ENCODE results near the gene WDTC1. TPM values are rescaled to one million over a fixed set of nuclear protein-coding genes. Genes with fewer than 3 reads are reported as not detected.

Gene WDTC1
- total and polyA plus RNA-seq, 2 experiments from 2014 or later, result 18.9 to 52.5 TPM

- no peaks in the 10 kb centered on the region for H3K27me3 ChIP-seq
- no peak for TF ChIP-seq CTCF (IDR thresholded peaks at IDR 0.05; ENCODE audit: low read depth, low read length)
- H3K36me3 ChIP-seq, result peaks cover 2% of the 10 kb centered on the region
- no peak overlapping the region for H3K27ac ChIP-seq
- no peak for DNase-seq (ENCODE audit: low read depth in 1 of 2, low spot score in 1 of 2)
- peaks cover 27% of the 10 kb centered on the region for H3K4me1 ChIP-seq (ENCODE audit: low read depth)
- H3K9me3 ChIP-seq (ENCODE audit: low read depth), result no peaks in the 10 kb centered on the region
- H3K4me3 ChIP-seq, result no peak overlapping the region
Measured at GRCh38 chr1:27303509-27303908, 69.1 kb downstream of the WDTC1 start.

GRCh38 chr1:27306071-27306470, 71.6 kb downstream of the WDTC1 start:
- Histone ChIP-seq H3K9me3 (ENCODE audit: low read depth) (no peaks in the 10 kb centered on the region), H3K36me3 (no peaks in the 10 kb centered on the region), H3K27me3 (no peaks in the 10 kb centered on the region), H3K4me3 (no peak overlapping the region), H3K4me1 (ENCODE audit: low read depth) (peaks cover 16% of the 10 kb centered on the region), H3K27ac (no peak overlapping the region)
- DNase-seq (ENCODE audit: low read depth in 1 of 2, low spot score in 1 of 2), result no peak
- no peak for TF ChIP-seq CTCF (IDR thresholded peaks at IDR 0.05; ENCODE audit: low read depth, low read length)

GRCh38 chr1:27306892-27307761, 72.7 kb downstream of the WDTC1 start:
- Histone ChIP-seq H3K4me3 (no peak overlapping the region), H3K27me3 (no peaks in the 10 kb centered on the region), H3K36me3 (no peaks in the 10 kb centered on the region), H3K27ac (peak overlapping the region; percentile 61), H3K4me1 (ENCODE audit: low read depth) (peaks cover 16% of the 10 kb centered on the region), H3K9me3 (ENCODE audit: low read depth) (no peaks in the 10 kb centered on the region)
- DNase-seq (ENCODE audit: low read depth in 1 of 2, low spot score in 1 of 2), result no peak
- TF ChIP-seq CTCF (IDR thresholded peaks at IDR 0.05; ENCODE audit: low read depth, low read length), result no peak

- no peak for TF ChIP-seq CTCF (IDR thresholded peaks at IDR 0.05; ENCODE audit: low read depth, low read length)
- no peaks in the 10 kb centered on the region for H3K9me3 ChIP-seq (ENCODE audit: low read depth)
- peaks cover 16% of the 10 kb centered on the region for H3K4me1 ChIP-seq (ENCODE audit: low read depth)
- no peak overlapping the region for H3K4me3 ChIP-seq
- H3K36me3 ChIP-seq, result no peaks in the 10 kb centered on the region
- no peaks in the 10 kb centered on the region for H3K27me3 ChIP-seq
- DNase-seq (ENCODE audit: low read depth in 1 of 2, low spot score in 1 of 2), result peak in 1 of 2 donors; percentile 33
- peak overlapping the region; percentile 61 for H3K27ac ChIP-seq
Measured at GRCh38 chr1:27307874-27308598, 73.6 kb downstream of the WDTC1 start.

GRCh38 chr1:27314169-27314568, 79.7 kb downstream of the WDTC1 start:
- peaks cover 15% of the 10 kb centered on the region for H3K4me1 ChIP-seq (ENCODE audit: low read depth)
- H3K27me3 ChIP-seq, result no peaks in the 10 kb centered on the region
- no peak for TF ChIP-seq CTCF (IDR thresholded peaks at IDR 0.05; ENCODE audit: low read depth, low read length)
- DNase-seq (ENCODE audit: low read depth in 1 of 2, low spot score in 1 of 2), result no peak
- no peak overlapping the region for H3K4me3 ChIP-seq
- H3K27ac ChIP-seq, result no peak overlapping the region
- no peaks in the 10 kb centered on the region for H3K36me3 ChIP-seq
- no peaks in the 10 kb centered on the region for H3K9me3 ChIP-seq (ENCODE audit: low read depth)

Measured in cardiac muscle cell (in vitro differentiated cells and primary cell).